SK-N-SH (cell line): ENCODE results near the gene TBC1D1. TPM values are rescaled to one million over a fixed set of nuclear protein-coding genes. Genes with fewer than 3 reads are reported as not detected.
"Not testable (repeated sequence)": the region's sequence is repeated elsewhere in the genome, so short reads cannot be mapped to it uniquely, and the experiment has no call there.

Experiments
- CTCF ChIA-PET: fragments of 300-600, 350-600 bp; formaldehyde crosslinking; extraction: SDS; loops from one replicate; lab custom pipeline; 2021; lab: Yijun Ruan, JAX
- POLR2A ChIA-PET: fragments of 350-600 bp; sonication (Branson Sonifier 250); formaldehyde crosslinking; extraction: SDS; loops from one replicate; lab custom pipeline; 2020; ENCODE audit warnings: antibody characterized with exemption, inconsistent platforms; lab: Yijun Ruan, JAX
- DNase-seq: peaks from one replicate; pipeline ENCODE4 v3.0.0; 2012
- H2AFZ ChIP-seq: fragments of 200-600 bp; sonication (generic); 2 replicates; pipeline ENCODE4 v1.8.1; 2016; ENCODE audit warnings: antibody characterized with exemption, mild to moderate bottlenecking, low read depth
- H3F3A ChIP-seq: fragments of 200-600 bp; sonication (generic); replicated peaks from 2 replicates; pipeline ENCODE3; 2016; ENCODE audit warnings: antibody characterized with exemption, mild to moderate bottlenecking; ENCODE audit not compliant: insufficient read depth
- H3K27ac ChIP-seq, 2 experiments: fragments of 200-500 bp in 1 of 2; fragments of 200-600 bp in 1 of 2; sonication (Bioruptor generic) in 1 of 2; sonication (generic), shearing (Covaris generic) in 1 of 2; 2 replicates each; pipeline versions ENCODE4 v1.5.1 to v1.6.1; 2014 to 2016; ENCODE audit warnings: low read depth in 2 of 2, inconsistent platforms in 1 of 2, low read length in 1 of 2, mild to moderate bottlenecking in 1 of 2, mixed read lengths in 1 of 2
- H3K27me3 ChIP-seq: fragments of 200-600 bp; sonication (generic), shearing (Covaris generic); 2 replicates; pipeline ENCODE4 v1.6.1; 2016; ENCODE audit warnings: mixed run types; ENCODE audit not compliant: insufficient read depth
- H3K36me3 ChIP-seq, 2 experiments: fragments of 200-500 bp in 1 of 2; fragments of 200-600 bp in 1 of 2; sonication (Bioruptor generic) in 1 of 2; sonication (generic) in 1 of 2; replicated peaks in 1 of 2; 2 replicates each; pipeline versions ENCODE3 to v1.5.1; 2014 to 2016; ENCODE audit warnings: low read length in 1 of 2, mild to moderate bottlenecking in 1 of 2; ENCODE audit not compliant: insufficient read depth in 2 of 2, control insufficient read depth in 1 of 2
- H3K4me1 ChIP-seq, 2 experiments: fragments of 200-500 bp in 1 of 2; fragments of 200-600 bp in 1 of 2; sonication (Bioruptor generic) in 1 of 2; sonication (generic), shearing (Covaris generic) in 1 of 2; 2 replicates each; pipeline versions ENCODE4 v1.5.1 to v1.6.1; 2014 to 2016; ENCODE audit warnings: low read depth in 1 of 2, low read length in 1 of 2, mixed run types in 1 of 2; ENCODE audit not compliant: insufficient read depth in 2 of 2, control insufficient read depth in 1 of 2
- H3K4me2 ChIP-seq: fragments of 200-600 bp; sonication (generic), shearing (Covaris generic); 2 replicates; pipeline ENCODE4 v1.6.1; 2017; ENCODE audit warnings: mixed run types
- H3K4me3 ChIP-seq, 2 experiments: fragments of 200-500 bp in 1 of 2; fragments of 200-600 bp in 1 of 2; sonication (Bioruptor generic) in 1 of 2; sonication (generic), shearing (Covaris generic) in 1 of 2; 2 replicates each; pipeline versions ENCODE4 v1.5.1 to v1.8.1; 2014 to 2016; ENCODE audit warnings: low read depth in 2 of 2, inconsistent platforms in 1 of 2, low read length in 1 of 2, mild to moderate bottlenecking in 1 of 2, mixed read lengths in 1 of 2, moderate library complexity in 1 of 2
- H3K79me2 ChIP-seq: fragments of 200-600 bp; sonication (generic); 2 replicates; pipeline ENCODE4 v1.8.1; 2017; ENCODE audit warnings: mild to moderate bottlenecking; ENCODE audit not compliant: insufficient read depth
- H3K9ac ChIP-seq: fragments of 200-600 bp; sonication (generic); 2 replicates; pipeline ENCODE4 v1.6.1; 2017; ENCODE audit warnings: mixed run types
- H3K9me2 ChIP-seq: fragments of 200-600 bp; sonication (generic); 2 replicates; pipeline ENCODE4 v1.6.1; 2017; ENCODE audit warnings: mixed run types
- H3K9me3 ChIP-seq: fragments of 200-600 bp; sonication (generic); 2 replicates; pipeline ENCODE4 v1.6.1; 2017; ENCODE audit warnings: mixed run types, mild to moderate bottlenecking, moderate library complexity
- H4K20me1 ChIP-seq: fragments of 200-600 bp; sonication (generic); 2 replicates; pipeline ENCODE4 v1.6.1; 2017; ENCODE audit warnings: mild to moderate bottlenecking, mixed run types; ENCODE audit not compliant: insufficient read depth
- JUND ChIP-seq: IDR thresholded peaks from 2 replicates; pipeline ENCODE4 v1.4.0; 2012
- MEF2A ChIP-seq: IDR thresholded peaks from 2 replicates; pipeline ENCODE4 v1.4.0; 2012; ENCODE audit warnings: low read depth, borderline replicate concordance
- TAF1 ChIP-seq: IDR thresholded peaks from 2 replicates; pipeline ENCODE4 v1.6.1; 2012; ENCODE audit warnings: low read depth, mild to moderate bottlenecking, low read length, moderate library complexity, borderline replicate concordance
- TEAD4 ChIP-seq: IDR thresholded peaks from 2 replicates; pipeline ENCODE4 v1.4.0; 2012; ENCODE audit warnings: mild to moderate bottlenecking, borderline replicate concordance; ENCODE audit not compliant: insufficient read depth
- WGBS: methylation state at CpG from one replicate; pipeline ENCODE4 v1.1.6; 2017; ENCODE audit warnings: low lambda C conversion rate; 5-methylcytosine and 5-hydroxymethylcytosine counted together
- polyA plus RNA-seq, 3 experiments: library from polyadenylated mRNA; depleted of rRNA; stranded (reverse); fragments of >200 nt; gene quantifications; 2 replicates each; pipeline ENCODE4 v1.2.3, GENCODE V29; 2012
- TF ChIP-seq, protein P1 (sequence below): fragments of 150-350 bp; IDR thresholded peaks from 2 replicates; pipeline ENCODE4 v1.6.1; 2016; ENCODE audit warnings: mild to moderate bottlenecking, low read depth, low read length
- TF ChIP-seq, protein P2 (sequence below): IDR thresholded peaks from 2 replicates; pipeline ENCODE4 v1.4.0; 2012; ENCODE audit warnings: low read depth, borderline replicate concordance

Gene TBC1D1
- polyA plus RNA-seq, 1 of the 3 experiments (the other 2 are of a cell fraction), result 29.8 TPM

DNA sequence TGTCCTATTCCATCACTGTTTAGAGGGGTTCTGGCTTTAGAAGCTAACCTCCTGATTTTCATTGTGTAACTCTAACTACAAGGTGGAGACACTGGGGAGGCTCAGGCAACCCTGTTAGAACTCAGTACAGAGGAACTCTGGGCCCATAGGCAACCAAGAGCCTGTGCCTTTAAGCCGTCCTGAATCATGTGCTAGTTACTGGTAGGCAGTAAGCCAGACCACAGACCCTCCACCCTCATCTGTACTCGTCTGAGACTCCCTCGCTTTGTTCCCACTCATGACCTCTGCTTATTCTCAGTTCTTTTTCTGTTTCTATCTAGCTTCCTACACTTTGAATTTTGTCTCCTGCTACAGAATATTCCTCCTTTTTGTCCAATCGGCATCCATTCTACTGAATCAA is 31.4 kb downstream of the TBC1D1 start (continued):
- TF ChIP-seq, protein P1, sequence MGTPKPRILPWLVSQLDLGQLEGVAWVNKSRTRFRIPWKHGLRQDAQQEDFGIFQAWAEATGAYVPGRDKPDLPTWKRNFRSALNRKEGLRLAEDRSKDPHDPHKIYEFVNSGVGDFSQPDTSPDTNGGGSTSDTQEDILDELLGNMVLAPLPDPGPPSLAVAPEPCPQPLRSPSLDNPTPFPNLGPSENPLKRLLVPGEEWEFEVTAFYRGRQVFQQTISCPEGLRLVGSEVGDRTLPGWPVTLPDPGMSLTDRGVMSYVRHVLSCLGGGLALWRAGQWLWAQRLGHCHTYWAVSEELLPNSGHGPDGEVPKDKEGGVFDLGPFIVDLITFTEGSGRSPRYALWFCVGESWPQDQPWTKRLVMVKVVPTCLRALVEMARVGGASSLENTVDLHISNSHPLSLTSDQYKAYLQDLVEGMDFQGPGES, result no peak
- no peak for TF ChIP-seq TEAD4

DNA sequence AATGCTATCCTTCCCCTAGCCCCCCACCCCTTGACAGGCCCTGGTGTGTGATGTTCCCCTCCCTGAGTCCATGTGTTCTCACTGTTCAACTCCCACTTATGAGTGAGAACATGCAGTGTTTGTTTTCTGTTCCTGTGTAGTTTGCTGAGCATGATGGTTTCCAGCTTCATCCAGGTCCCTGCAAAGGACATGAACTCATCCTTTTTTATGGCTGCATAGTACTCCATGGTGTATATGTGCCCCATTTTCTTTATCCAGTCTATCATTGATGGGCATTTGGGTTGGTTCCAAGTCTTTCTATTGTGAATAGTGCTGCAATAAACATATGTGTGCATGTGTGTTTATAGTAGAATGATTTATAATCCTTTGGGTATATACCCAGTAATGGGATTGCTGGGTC is 32.2 kb downstream of the TBC1D1 start:
- H3K4me1 ChIP-seq, H3K4me2 ChIP-seq, H3K36me3 ChIP-seq, H3K9me2 ChIP-seq, H3K79me2 ChIP-seq, H3K9me3 ChIP-seq, H3K27ac ChIP-seq, H3K4me3 ChIP-seq, H2AFZ ChIP-seq, H3F3A ChIP-seq, H4K20me1 ChIP-seq, POLR2A ChIA-PET, DNase-seq, H3K9ac ChIP-seq: not testable (repeated sequence)
- H3K27me3 ChIP-seq, result peaks cover 20% of the 10 kb centered on the region
- CTCF ChIA-PET, result interaction anchor here (1.4 kb wide), 1 partner anchor 32 kb away, joined by 3 read pairs; the partner anchor contains the start of gene TBC1D1

DNA sequence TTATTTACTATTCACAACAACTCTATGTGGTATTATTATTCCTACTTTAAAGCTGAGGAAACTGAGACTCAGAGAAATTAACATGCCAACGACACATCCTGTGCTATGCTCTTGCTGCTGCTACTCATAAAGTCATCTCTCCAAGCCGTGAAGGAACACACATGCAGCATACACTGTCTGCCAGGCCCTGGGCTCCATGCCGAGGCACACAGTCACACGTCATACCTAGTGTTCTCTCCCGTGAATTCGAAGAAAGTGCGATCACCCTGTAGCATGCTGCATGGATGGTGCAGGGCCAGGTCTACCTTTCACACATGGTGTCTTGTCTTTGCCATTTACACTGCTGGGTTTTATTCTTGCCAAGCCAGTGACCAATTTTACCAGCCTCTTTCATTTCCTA is 34.1 kb downstream of the TBC1D1 start:
- CTCF ChIA-PET, result no interaction called here

DNA sequence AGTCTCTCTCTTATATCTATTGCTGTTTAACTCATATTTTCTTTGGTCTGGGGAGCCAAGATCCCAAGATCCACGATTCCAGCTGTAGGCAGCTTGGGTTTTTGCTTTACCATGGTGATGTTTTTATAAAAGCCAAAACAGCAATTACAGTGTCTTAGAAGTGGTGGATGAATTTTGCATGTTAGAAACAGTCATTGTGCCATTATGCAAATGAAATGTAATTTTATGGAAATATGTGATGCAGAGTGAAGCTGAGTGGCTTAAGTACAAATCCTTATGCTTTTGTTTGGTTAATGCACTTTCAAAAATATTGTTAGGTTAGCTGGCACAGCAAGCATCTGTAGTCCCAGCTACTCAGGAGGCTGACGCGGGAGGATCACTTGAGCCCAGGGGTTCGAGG is 36.5 kb downstream of the TBC1D1 start:
- CTCF ChIA-PET, result interaction anchor here (1.5 kb wide), 1 partner anchor 33 kb away, joined by 3 read pairs; no protein-coding TSS in a partner anchor

More for the DNA sequence above, 34.1 kb downstream of the TBC1D1 start:
- Histone ChIP-seq H3K79me2 (no peaks in the 10 kb centered on the region), H2AFZ (no peak overlapping the region), H3K9me3 (no peaks in the 10 kb centered on the region), H3K4me3 (no peak overlapping the region), H3K9me2 (no peaks in the 10 kb centered on the region), H3K4me1 (peaks cover 4 to 10% of the 10 kb centered on the region in 2 experiments; a peak in 2 of 4 replicates), H4K20me1 (no peaks in the 10 kb centered on the region), H3K36me3 (no peaks in the 10 kb centered on the region), H3K27me3 (peaks cover 20% of the 10 kb centered on the region), H3K27ac (no peak overlapping the region), H3K9ac (no peak overlapping the region), H3K4me2 (no peak overlapping the region), H3F3A (no peaks in the 10 kb centered on the region)
- POLR2A ChIA-PET, result no interaction called here
- 61% methylated on average over 7 of the region's 7 CpGs for WGBS
- no peak for DNase-seq
- TF ChIP-seq TEAD4, result no peak

More for the DNA sequence above, 36.5 kb downstream of the TBC1D1 start:
- no peak overlapping the region for H3K9ac ChIP-seq
- peaks cover 4 to 14% of the 10 kb centered on the region in 2 experiments; a peak in 3 of 4 replicates for H3K4me1 ChIP-seq
- 0 out of 2 replicates have a peak, but pooled peaks cover 3% of the 10 kb centered on the region for H4K20me1 ChIP-seq
- WGBS, result 64% methylated on average over 4 of the region's 4 CpGs
- no peak overlapping the region for H2AFZ ChIP-seq
- no peak overlapping the region for H3K27ac ChIP-seq
- POLR2A ChIA-PET, result no interaction called here
- H3K4me2 ChIP-seq, result no peak overlapping the region
- H3K4me3 ChIP-seq, result no peak overlapping the region
- peaks cover 9% of the 10 kb centered on the region for H3F3A ChIP-seq
- H3K36me3 ChIP-seq, result no peaks in the 10 kb centered on the region
- TF ChIP-seq, protein P2, sequence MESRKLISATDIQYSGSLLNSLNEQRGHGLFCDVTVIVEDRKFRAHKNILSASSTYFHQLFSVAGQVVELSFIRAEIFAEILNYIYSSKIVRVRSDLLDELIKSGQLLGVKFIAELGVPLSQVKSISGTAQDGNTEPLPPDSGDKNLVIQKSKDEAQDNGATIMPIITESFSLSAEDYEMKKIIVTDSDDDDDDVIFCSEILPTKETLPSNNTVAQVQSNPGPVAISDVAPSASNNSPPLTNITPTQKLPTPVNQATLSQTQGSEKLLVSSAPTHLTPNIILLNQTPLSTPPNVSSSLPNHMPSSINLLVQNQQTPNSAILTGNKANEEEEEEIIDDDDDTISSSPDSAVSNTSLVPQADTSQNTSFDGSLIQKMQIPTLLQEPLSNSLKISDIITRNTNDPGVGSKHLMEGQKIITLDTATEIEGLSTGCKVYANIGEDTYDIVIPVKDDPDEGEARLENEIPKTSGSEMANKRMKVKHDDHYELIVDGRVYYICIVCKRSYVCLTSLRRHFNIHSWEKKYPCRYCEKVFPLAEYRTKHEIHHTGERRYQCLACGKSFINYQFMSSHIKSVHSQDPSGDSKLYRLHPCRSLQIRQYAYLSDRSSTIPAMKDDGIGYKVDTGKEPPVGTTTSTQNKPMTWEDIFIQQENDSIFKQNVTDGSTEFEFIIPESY, result no peak
- TF ChIP-seq MEF2A (no peak), JUND (no peak), TAF1 (no peak)
- no peak for DNase-seq
- H3K79me2 ChIP-seq, result no peaks in the 10 kb centered on the region
- peaks cover 20% of the 10 kb centered on the region for H3K27me3 ChIP-seq
- no peaks in the 10 kb centered on the region for H3K9me3 ChIP-seq
- no peaks in the 10 kb centered on the region for H3K9me2 ChIP-seq
